ENCODE measurements around the gene CACNA2D4.

The CACNA2D4 gene

DNA sequence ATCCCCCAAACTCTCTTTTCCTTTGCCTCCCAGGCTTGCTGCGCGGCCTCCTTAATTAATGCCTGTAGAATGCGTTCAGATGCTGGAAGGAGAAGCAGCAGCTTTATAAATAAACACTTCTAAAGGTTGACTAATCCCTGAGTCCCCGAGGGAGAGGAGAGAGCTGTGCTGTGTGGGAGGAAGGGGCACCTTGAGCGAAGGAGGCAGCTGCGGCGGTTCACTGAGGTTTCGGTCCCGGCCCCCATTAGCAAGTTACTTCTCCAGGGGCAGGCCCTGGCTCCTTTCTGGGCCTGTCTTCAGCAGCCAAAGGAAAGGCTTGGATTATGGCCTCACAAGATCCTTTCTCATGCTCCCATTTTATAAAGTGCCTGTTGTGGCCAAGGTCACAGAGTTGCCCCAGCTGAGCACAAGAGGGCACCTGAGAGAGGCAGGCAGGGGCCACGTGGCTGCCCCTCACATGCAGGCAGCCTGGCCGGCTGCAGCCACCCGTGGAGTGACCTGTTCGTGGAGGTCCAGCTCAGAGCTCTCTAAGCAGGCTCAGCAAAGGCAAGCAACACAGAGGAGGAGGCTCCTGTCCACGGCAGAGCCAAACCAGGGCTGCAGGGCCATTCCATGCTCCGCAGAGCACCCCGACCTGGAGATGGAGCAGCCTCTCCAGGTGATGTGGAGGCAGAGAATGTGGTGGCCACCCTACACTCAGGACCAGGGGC is 15.0 kb upstream of the CACNA2D4 start:
- H3K4me3 ChIP-seq (ENCODE audit: low read depth, low read length) = no peak overlapping the region
- TF ChIP-seq, protein P1, sequence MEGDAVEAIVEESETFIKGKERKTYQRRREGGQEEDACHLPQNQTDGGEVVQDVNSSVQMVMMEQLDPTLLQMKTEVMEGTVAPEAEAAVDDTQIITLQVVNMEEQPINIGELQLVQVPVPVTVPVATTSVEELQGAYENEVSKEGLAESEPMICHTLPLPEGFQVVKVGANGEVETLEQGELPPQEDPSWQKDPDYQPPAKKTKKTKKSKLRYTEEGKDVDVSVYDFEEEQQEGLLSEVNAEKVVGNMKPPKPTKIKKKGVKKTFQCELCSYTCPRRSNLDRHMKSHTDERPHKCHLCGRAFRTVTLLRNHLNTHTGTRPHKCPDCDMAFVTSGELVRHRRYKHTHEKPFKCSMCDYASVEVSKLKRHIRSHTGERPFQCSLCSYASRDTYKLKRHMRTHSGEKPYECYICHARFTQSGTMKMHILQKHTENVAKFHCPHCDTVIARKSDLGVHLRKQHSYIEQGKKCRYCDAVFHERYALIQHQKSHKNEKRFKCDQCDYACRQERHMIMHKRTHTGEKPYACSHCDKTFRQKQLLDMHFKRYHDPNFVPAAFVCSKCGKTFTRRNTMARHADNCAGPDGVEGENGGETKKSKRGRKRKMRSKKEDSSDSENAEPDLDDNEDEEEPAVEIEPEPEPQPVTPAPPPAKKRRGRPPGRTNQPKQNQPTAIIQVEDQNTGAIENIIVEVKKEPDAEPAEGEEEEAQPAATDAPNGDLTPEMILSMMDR (IDR thresholded peaks at IDR 0.05; ENCODE audit: low read depth, low read length, missing control alignments) = peak; percentile 9
- no peak for DNase-seq (ENCODE audit: low read depth)

- no peak for DNase-seq (ENCODE audit: low read depth)
- TF ChIP-seq, protein P1 (IDR thresholded peaks at IDR 0.05; ENCODE audit: low read depth, low read length, missing control alignments) = no peak
- no peak overlapping the region for H3K4me3 ChIP-seq (ENCODE audit: low read depth, low read length)
These were observed 13.9 kb upstream of the CACNA2D4 start for GRCh38 chr12:1932264-1932777.

GRCh38 chr12:1931642-1932041 is 13.2 kb upstream of the CACNA2D4 start:
- H3K4me3 ChIP-seq (ENCODE audit: low read depth, low read length) = no peak overlapping the region
- TF ChIP-seq, protein P1 (IDR thresholded peaks at IDR 0.05; ENCODE audit: low read depth, low read length, missing control alignments) = no peak
- no peak for DNase-seq (ENCODE audit: low read depth)

- TF ChIP-seq, protein P1 (IDR thresholded peaks at IDR 0.05; ENCODE audit: low read depth, low read length, missing control alignments) = no peak
- no peak for DNase-seq (ENCODE audit: low read depth)
- no peak overlapping the region for H3K4me3 ChIP-seq (ENCODE audit: low read depth, low read length)
These were observed 12.5 kb upstream of the CACNA2D4 start for GRCh38 chr12:1930803-1931597.

DNA sequence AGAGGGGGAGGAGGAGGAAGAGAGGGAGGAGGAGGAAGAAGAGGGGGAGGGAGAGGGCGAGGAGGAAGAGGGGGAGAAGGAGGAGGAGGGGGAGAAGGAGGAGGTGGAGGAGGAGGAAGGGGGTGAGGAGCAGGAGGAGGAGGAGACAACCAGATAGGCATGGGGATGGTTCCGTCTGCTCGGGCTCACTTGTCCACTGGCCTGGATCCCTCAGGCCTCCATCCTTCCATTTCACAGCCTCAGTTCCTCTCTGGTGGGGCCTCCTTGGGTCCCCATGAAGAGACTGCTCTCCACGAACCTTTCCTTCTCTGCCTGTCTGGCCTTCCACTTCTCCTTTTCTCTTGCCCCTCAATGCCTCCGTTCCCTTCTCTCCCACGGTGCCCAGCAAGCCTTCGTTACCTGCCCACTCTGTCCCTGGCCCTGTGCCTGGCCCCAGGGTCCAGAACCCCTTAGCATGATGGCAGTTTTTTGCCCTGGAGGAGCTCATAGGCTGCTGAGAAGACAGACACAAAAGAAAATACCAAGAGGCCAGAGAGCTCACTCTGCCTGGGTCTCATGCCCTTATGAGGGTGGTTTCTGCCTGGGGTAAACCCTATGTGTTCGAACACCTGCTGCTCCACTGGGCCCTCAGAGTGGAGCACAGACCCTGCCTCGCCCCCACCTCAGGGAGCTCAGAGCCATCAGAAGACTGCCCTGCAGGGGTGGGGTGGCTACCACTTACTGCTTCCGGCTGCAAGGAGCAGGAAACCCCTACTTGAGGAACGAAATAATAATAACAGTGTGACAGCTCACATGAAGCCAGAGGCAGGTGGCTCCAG is 11.7 kb upstream of the CACNA2D4 start:
- TF ChIP-seq, protein P1 (IDR thresholded peaks at IDR 0.05; ENCODE audit: low read depth, low read length, missing control alignments) = no peak
- DNase-seq (ENCODE audit: low read depth) = no peak
- H3K4me3 ChIP-seq (ENCODE audit: low read depth, low read length) = no peak overlapping the region

- TF ChIP-seq, protein P1 (IDR thresholded peaks at IDR 0.05; ENCODE audit: low read depth, low read length, missing control alignments) = no peak
- DNase-seq (ENCODE audit: low read depth) = no peak
- no peak overlapping the region for H3K4me3 ChIP-seq (ENCODE audit: low read depth, low read length)
These were observed 11.0 kb upstream of the CACNA2D4 start for GRCh38 chr12:1929241-1929984.
